ENCODE data around the gene LAMA5.

Gene LAMA5

GRCh38 chr20:62364911-62365736 lies 2.0 kb downstream of the LAMA5 start:
- no peak overlapping the region for H3K27ac Mint-ChIP-seq
- H3K4me3 Mint-ChIP-seq: no peak overlapping the region
- H3K4me1 Mint-ChIP-seq (ENCODE audit: low read depth): no peaks in the 10 kb centered on the region
- H3K27me3 Mint-ChIP-seq (ENCODE audit: low read depth): peaks cover 26% of the 10 kb centered on the region
- DNase-seq (ENCODE audit: low spot score): no peak
- H3K9me3 Mint-ChIP-seq: no peaks in the 10 kb centered on the region
- no peaks in the 10 kb centered on the region for H3K36me3 Mint-ChIP-seq (ENCODE audit: low read depth)

GRCh38 chr20:62363920-62364851 lies 2.9 kb downstream of the LAMA5 start:
- Mint-ChIP-seq H3K36me3 (ENCODE audit: low read depth) (no peaks in the 10 kb centered on the region), H3K9me3 (no peaks in the 10 kb centered on the region), H3K27ac (no peak overlapping the region), H3K4me1 (ENCODE audit: low read depth) (no peaks in the 10 kb centered on the region), H3K27me3 (ENCODE audit: low read depth) (peaks cover 22% of the 10 kb centered on the region), H3K4me3 (no peak overlapping the region)
- no peak for DNase-seq (ENCODE audit: low spot score)

GRCh38 chr20:62362991-62363919 lies 3.9 kb downstream of the LAMA5 start:
- Mint-ChIP-seq H3K27ac (no peak overlapping the region), H3K27me3 (ENCODE audit: low read depth) (peaks cover 17% of the 10 kb centered on the region), H3K36me3 (ENCODE audit: low read depth) (no peaks in the 10 kb centered on the region), H3K9me3 (no peaks in the 10 kb centered on the region), H3K4me3 (no peak overlapping the region), H3K4me1 (ENCODE audit: low read depth) (no peaks in the 10 kb centered on the region)
- DNase-seq (ENCODE audit: low spot score): no peak

- Mint-ChIP-seq H3K27me3 (ENCODE audit: low read depth) (peaks cover 13% of the 10 kb centered on the region), H3K4me1 (ENCODE audit: low read depth) (no peaks in the 10 kb centered on the region), H3K4me3 (no peak overlapping the region), H3K9me3 (no peaks in the 10 kb centered on the region), H3K27ac (no peak overlapping the region), H3K36me3 (ENCODE audit: low read depth) (no peaks in the 10 kb centered on the region)
- DNase-seq (ENCODE audit: low spot score): no peak
These were observed 4.5 kb downstream of the LAMA5 start for GRCh38 chr20:62362590-62362940.

- H3K27me3 Mint-ChIP-seq (ENCODE audit: low read depth): peaks cover 11% of the 10 kb centered on the region
These were observed 5.1 kb downstream of the LAMA5 start for GRCh38 chr20:62361799-62362589.

GRCh38 chr20:62360854-62361798 lies 6.0 kb downstream of the LAMA5 start:
- H3K27me3 Mint-ChIP-seq (ENCODE audit: low read depth): peaks cover 11% of the 10 kb centered on the region
- no peak for DNase-seq (ENCODE audit: low spot score)
- no peak overlapping the region for H3K4me3 Mint-ChIP-seq
- H3K27ac Mint-ChIP-seq: no peak overlapping the region
- no peaks in the 10 kb centered on the region for H3K4me1 Mint-ChIP-seq (ENCODE audit: low read depth)
- no peaks in the 10 kb centered on the region for H3K36me3 Mint-ChIP-seq (ENCODE audit: low read depth)
- no peaks in the 10 kb centered on the region for H3K9me3 Mint-ChIP-seq

More at GRCh38 chr20:62361799-62362589, 5.1 kb downstream of the LAMA5 start:
- no peak for DNase-seq (ENCODE audit: low spot score)
- Mint-ChIP-seq H3K9me3 (no peaks in the 10 kb centered on the region), H3K4me1 (ENCODE audit: low read depth) (no peaks in the 10 kb centered on the region), H3K4me3 (no peak overlapping the region), H3K36me3 (ENCODE audit: low read depth) (no peaks in the 10 kb centered on the region), H3K27ac (no peak overlapping the region)

- DNase-seq (ENCODE audit: low spot score): no peak
- peaks cover under 1% of the 10 kb centered on the region for H3K27me3 Mint-ChIP-seq (ENCODE audit: low read depth)
- H3K9me3 Mint-ChIP-seq: no peaks in the 10 kb centered on the region
These were observed 7.5 kb downstream of the LAMA5 start for GRCh38 chr20:62359491-62360121.

GRCh38 chr20:62359043-62359490 lies 8.0 kb downstream of the LAMA5 start:
- no peaks in the 10 kb centered on the region for H3K4me1 Mint-ChIP-seq (ENCODE audit: low read depth)
- no peak for DNase-seq (ENCODE audit: low spot score)
- H3K9me3 Mint-ChIP-seq: no peaks in the 10 kb centered on the region
- no peaks in the 10 kb centered on the region for H3K36me3 Mint-ChIP-seq (ENCODE audit: low read depth)
- no peaks in the 10 kb centered on the region for H3K27me3 Mint-ChIP-seq (ENCODE audit: low read depth)
- no peak overlapping the region for H3K4me3 Mint-ChIP-seq
- no peak overlapping the region for H3K27ac Mint-ChIP-seq

More at GRCh38 chr20:62359491-62360121, 7.5 kb downstream of the LAMA5 start:
- no peaks in the 10 kb centered on the region for H3K4me1 Mint-ChIP-seq (ENCODE audit: low read depth)
- H3K36me3 Mint-ChIP-seq (ENCODE audit: low read depth): no peaks in the 10 kb centered on the region
- H3K27ac Mint-ChIP-seq: no peak overlapping the region
- H3K4me3 Mint-ChIP-seq: no peak overlapping the region

- no peaks in the 10 kb centered on the region for H3K9me3 Mint-ChIP-seq
- no peaks in the 10 kb centered on the region for H3K27me3 Mint-ChIP-seq (ENCODE audit: low read depth)
- no peaks in the 10 kb centered on the region for H3K4me1 Mint-ChIP-seq (ENCODE audit: low read depth)
- H3K4me3 Mint-ChIP-seq: no peak overlapping the region
- H3K27ac Mint-ChIP-seq: no peak overlapping the region
- DNase-seq (ENCODE audit: low spot score): no peak
- H3K36me3 Mint-ChIP-seq (ENCODE audit: low read depth): no peaks in the 10 kb centered on the region
These were observed 8.7 kb downstream of the LAMA5 start for GRCh38 chr20:62358171-62359042.

GRCh38 chr20:62357681-62358080 lies 9.4 kb downstream of the LAMA5 start:
- H3K9me3 Mint-ChIP-seq: no peaks in the 10 kb centered on the region
- no peaks in the 10 kb centered on the region for H3K4me1 Mint-ChIP-seq (ENCODE audit: low read depth)
- H3K4me3 Mint-ChIP-seq: no peak overlapping the region
- H3K36me3 Mint-ChIP-seq (ENCODE audit: low read depth): no peaks in the 10 kb centered on the region
- no peak overlapping the region for H3K27ac Mint-ChIP-seq
- no peaks in the 10 kb centered on the region for H3K27me3 Mint-ChIP-seq (ENCODE audit: low read depth)
- DNase-seq (ENCODE audit: low spot score): no peak

- Mint-ChIP-seq H3K4me1 (ENCODE audit: low read depth) (no peaks in the 10 kb centered on the region), H3K27ac (no peak overlapping the region), H3K4me3 (no peak overlapping the region), H3K27me3 (ENCODE audit: low read depth) (no peaks in the 10 kb centered on the region), H3K36me3 (ENCODE audit: low read depth) (no peaks in the 10 kb centered on the region), H3K9me3 (no peaks in the 10 kb centered on the region)
- DNase-seq (ENCODE audit: low spot score): no peak
These were observed 9.9 kb downstream of the LAMA5 start for GRCh38 chr20:62357187-62357667.

All from T-helper 2 cell treated with Interferon-gamma antibody and Interleukin-4, amounts not matched to agents 5 μg/mL and 100 μg/mL, for 36 hours (primary cell).